T-helper 2 cell treated with Interferon-gamma antibody and Interleukin-4, amounts not matched to agents 100 ng/mL and 5 ng/mL, for 36 hours (primary cell): ENCODE data around the gene ADIPOR2. TPM values are rescaled to one million over a fixed set of nuclear protein-coding genes. Genes with fewer than 3 reads are reported as not detected.

Source experiments
- intact Hi-C: fragments of 100-400 bp; cut with micrococcal nuclease; formaldehyde crosslinking; loops from one replicate; pipeline ENCODE4 v1.15.1; 2023
- total RNA-seq: library from RNA; stranded (reverse); gene quantifications from 2 replicates; pipeline ENCODE4 v1.2.3, GENCODE V29; 2022

Gene ADIPOR2
- total RNA-seq, 1 donor from 2014 or later = 64.5 TPM

- intact Hi-C loops = no loop called here
These were observed 136.2 kb downstream of the ADIPOR2 start for GRCh38 chr12:1826867-1827705.

GRCh38 chr12:1827826-1828805, 137.2 kb downstream of the ADIPOR2 start:
- intact Hi-C loops = no loop called here

GRCh38 chr12:1828856-1829255, 138.0 kb downstream of the ADIPOR2 start:
- intact Hi-C loops = no loop called here

GRCh38 chr12:1829306-1829900, 138.5 kb downstream of the ADIPOR2 start:
- intact Hi-C loops = no loop called here

GRCh38 chr12:1830401-1830845, 139.6 kb downstream of the ADIPOR2 start:
- intact Hi-C loops = no loop called here

- intact Hi-C loops = no loop called here
These were observed 140.4 kb downstream of the ADIPOR2 start for GRCh38 chr12:1830981-1831963.

- intact Hi-C loops = no loop called here
These were observed 142.1 kb downstream of the ADIPOR2 start for GRCh38 chr12:1832801-1833595.

- intact Hi-C loops = no loop called here
These were observed 142.7 kb downstream of the ADIPOR2 start for GRCh38 chr12:1833596-1834028.

- intact Hi-C loops = no loop called here
These were observed 143.5 kb downstream of the ADIPOR2 start for GRCh38 chr12:1834186-1834925.

- intact Hi-C loops = no loop called here
These were observed 144.6 kb downstream of the ADIPOR2 start for GRCh38 chr12:1835211-1836131.

GRCh38 chr12:1836241-1836803, 145.5 kb downstream of the ADIPOR2 start:
- intact Hi-C loops = no loop called here

- intact Hi-C loops = no loop called here
These were observed 146.1 kb downstream of the ADIPOR2 start for GRCh38 chr12:1836854-1837421.

- intact Hi-C loops = no loop called here
These were observed 146.8 kb downstream of the ADIPOR2 start for GRCh38 chr12:1837541-1838204.
